MM.1S (cell line): ENCODE results near the gene RAB3GAP2.

Experiments
- DNase-seq: peaks from one replicate; pipeline ENCODE4 v3.0.0-alpha.2; 2015
- H2AFZ ChIP-seq: fragments of 300-600 bp; sonication (generic); 2 replicates; pipeline ENCODE4 v1.6.0; 2016; ENCODE audit warnings: antibody characterized with exemption, low read length
- H3F3A ChIP-seq: fragments of 300-600 bp; sonication (generic); 2 replicates; pipeline ENCODE4 v1.6.1; 2016; ENCODE audit warnings: mild to moderate bottlenecking, antibody characterized with exemption, low read length, moderate library complexity, mixed read lengths; ENCODE audit not compliant: insufficient read depth
- H3K27ac ChIP-seq: fragments of 300-600 bp; sonication (generic); 2 replicates; pipeline ENCODE4 v1.5.1; 2016; ENCODE audit warnings: mild to moderate bottlenecking, low read length
- H3K27me3 ChIP-seq: fragments of 300-600 bp; sonication (generic); replicated peaks from 2 replicates; pipeline ENCODE4 v1.6.0; 2016; ENCODE audit warnings: low read length; ENCODE audit not compliant: insufficient read depth
- H3K36me3 ChIP-seq: fragments of 300-600 bp; sonication (generic); replicated peaks from 2 replicates; pipeline ENCODE4 v1.6.1; 2016; ENCODE audit warnings: mild to moderate bottlenecking, low read length, mixed read lengths; ENCODE audit not compliant: insufficient read depth
- H3K4me1 ChIP-seq: fragments of 300-600 bp; sonication (generic); 2 replicates; pipeline ENCODE4 v1.6.1; 2016; ENCODE audit warnings: low read length, mixed read lengths
- H3K4me2 ChIP-seq: fragments of 300-600 bp; sonication (generic); 2 replicates; pipeline ENCODE4 v1.6.0; 2016; ENCODE audit warnings: low read depth, low read length
- H3K4me3 ChIP-seq: fragments of 300-600 bp; sonication (generic); 2 replicates; pipeline ENCODE4 v1.5.1; 2016; ENCODE audit warnings: low read length, mixed read lengths
- H3K79me2 ChIP-seq: fragments of 300-600 bp; sonication (generic); 2 replicates; pipeline ENCODE4 v1.6.1; 2016; ENCODE audit warnings: mixed run types, low read length, mixed read lengths
- H3K9ac ChIP-seq: fragments of 300-600 bp; sonication (generic); 2 replicates; pipeline ENCODE4 v1.6.1; 2016; ENCODE audit warnings: low read length, mixed read lengths
- H3K9me2 ChIP-seq: fragments of 300-600 bp; sonication (generic); replicated peaks from 2 replicates; pipeline ENCODE4 v1.6.1; 2016; ENCODE audit warnings: mild to moderate bottlenecking, low read length, mixed read lengths; ENCODE audit not compliant: insufficient read depth
- H3K9me3 ChIP-seq: fragments of 300-600 bp; sonication (generic); replicated peaks from 2 replicates; pipeline ENCODE4 v1.6.1; 2016; ENCODE audit warnings: mild to moderate bottlenecking, low read length, mixed read lengths; ENCODE audit not compliant: insufficient read depth
- H4K20me1 ChIP-seq: fragments of 300-600 bp; sonication (generic); 2 replicates; pipeline ENCODE4 v1.6.1; 2016; ENCODE audit warnings: mild to moderate bottlenecking, low read length, moderate library complexity, mixed read lengths; ENCODE audit not compliant: insufficient read depth
- EZH2 ChIP-seq: fragments of 300-600 bp; sonication (generic); optimal IDR thresholded peaks from 2 replicates; pipeline ENCODE3; 2017; ENCODE audit warnings: low read depth, mild to moderate bottlenecking, antibody characterized with exemption, low read length, mixed read lengths
- EZH2phosphoT487 ChIP-seq: fragments of 300-600 bp; sonication (generic); IDR thresholded peaks from 2 replicates; pipeline ENCODE4 v1.6.1; 2018; ENCODE audit warnings: antibody characterized with exemption, low read length
- TF ChIP-seq, protein P1 (sequence below): fragments of 300-600 bp; sonication (generic); IDR thresholded peaks from 2 replicates; pipeline ENCODE4 v1.5.1; 2016; ENCODE audit warnings: antibody characterized with exemption, low read length, mixed read lengths

The RAB3GAP2 gene

DNA sequence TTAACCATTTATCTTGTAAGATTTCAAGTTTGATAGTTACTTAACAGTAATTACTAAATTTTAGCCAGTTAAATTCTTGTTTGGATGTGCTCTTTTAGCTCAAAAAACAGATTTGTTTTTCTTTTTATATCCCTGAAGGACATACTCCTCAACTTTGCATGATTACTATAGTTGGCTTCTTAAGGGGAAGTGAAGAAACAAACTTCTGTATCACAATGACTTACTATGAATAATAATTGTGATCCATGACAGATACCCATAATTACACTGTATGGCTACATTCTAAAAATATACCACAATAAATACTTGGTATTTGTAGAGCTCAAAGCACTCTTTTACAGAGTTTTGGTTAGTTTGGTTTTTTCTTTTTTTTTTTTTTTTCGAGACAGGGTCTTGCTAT, 122.5 kb downstream of the RAB3GAP2 start:
- Histone ChIP-seq H2AFZ (no peak overlapping the region), H3K9me3 (no peaks in the 10 kb centered on the region), H3K79me2 (no peaks in the 10 kb centered on the region), H3K36me3 (no peaks in the 10 kb centered on the region), H3K4me1 (no peaks in the 10 kb centered on the region), H4K20me1 (no peaks in the 10 kb centered on the region), H3K4me3 (no peak overlapping the region), H3F3A (no peaks in the 10 kb centered on the region), H3K27ac (no peak overlapping the region), H3K9ac (no peak overlapping the region), H3K9me2 (no peaks in the 10 kb centered on the region), H3K4me2 (no peak overlapping the region), H3K27me3 (no peaks in the 10 kb centered on the region)
- DNase-seq: no peak
- TF ChIP-seq, protein P1, sequence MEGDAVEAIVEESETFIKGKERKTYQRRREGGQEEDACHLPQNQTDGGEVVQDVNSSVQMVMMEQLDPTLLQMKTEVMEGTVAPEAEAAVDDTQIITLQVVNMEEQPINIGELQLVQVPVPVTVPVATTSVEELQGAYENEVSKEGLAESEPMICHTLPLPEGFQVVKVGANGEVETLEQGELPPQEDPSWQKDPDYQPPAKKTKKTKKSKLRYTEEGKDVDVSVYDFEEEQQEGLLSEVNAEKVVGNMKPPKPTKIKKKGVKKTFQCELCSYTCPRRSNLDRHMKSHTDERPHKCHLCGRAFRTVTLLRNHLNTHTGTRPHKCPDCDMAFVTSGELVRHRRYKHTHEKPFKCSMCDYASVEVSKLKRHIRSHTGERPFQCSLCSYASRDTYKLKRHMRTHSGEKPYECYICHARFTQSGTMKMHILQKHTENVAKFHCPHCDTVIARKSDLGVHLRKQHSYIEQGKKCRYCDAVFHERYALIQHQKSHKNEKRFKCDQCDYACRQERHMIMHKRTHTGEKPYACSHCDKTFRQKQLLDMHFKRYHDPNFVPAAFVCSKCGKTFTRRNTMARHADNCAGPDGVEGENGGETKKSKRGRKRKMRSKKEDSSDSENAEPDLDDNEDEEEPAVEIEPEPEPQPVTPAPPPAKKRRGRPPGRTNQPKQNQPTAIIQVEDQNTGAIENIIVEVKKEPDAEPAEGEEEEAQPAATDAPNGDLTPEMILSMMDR: no peak
- TF ChIP-seq EZH2 (no peak), EZH2phosphoT487 (no peak)

DNA sequence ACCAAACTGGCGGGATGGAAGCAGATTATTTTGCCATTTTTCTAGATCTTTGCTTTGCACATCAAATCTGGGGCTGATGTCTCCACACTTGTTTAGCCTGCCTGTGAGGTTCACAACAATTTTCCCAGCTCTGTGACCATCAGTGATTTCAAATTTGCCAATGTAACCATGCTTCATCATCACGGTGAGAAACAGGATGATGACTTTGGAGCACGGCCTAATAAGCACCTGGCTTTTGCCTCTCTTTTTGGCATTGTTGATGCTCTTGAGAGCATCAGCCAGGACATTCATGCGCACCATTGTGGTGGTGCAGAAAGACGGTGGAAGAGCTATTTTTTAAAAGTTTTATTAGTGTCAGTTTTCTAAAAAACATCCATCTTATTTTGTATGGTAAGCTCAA, 128.2 kb downstream of the RAB3GAP2 start:
- H3K27me3 ChIP-seq: no peaks in the 10 kb centered on the region
- no peaks in the 10 kb centered on the region for H3K36me3 ChIP-seq
- TF ChIP-seq EZH2phosphoT487 (no peak), EZH2 (no peak)
- TF ChIP-seq, protein P1: no peak
- H3K4me1 ChIP-seq: no peaks in the 10 kb centered on the region
- H3K9ac ChIP-seq: no peak overlapping the region
- no peak overlapping the region for H3K4me2 ChIP-seq
- H3F3A ChIP-seq: no peaks in the 10 kb centered on the region
- no peak overlapping the region for H3K27ac ChIP-seq
- H3K9me2 ChIP-seq: no peaks in the 10 kb centered on the region
- H3K79me2 ChIP-seq: no peaks in the 10 kb centered on the region
- no peak overlapping the region for H3K4me3 ChIP-seq
- H2AFZ ChIP-seq: no peak overlapping the region
- H3K9me3 ChIP-seq: no peaks in the 10 kb centered on the region
- no peak for DNase-seq
- no peaks in the 10 kb centered on the region for H4K20me1 ChIP-seq

DNA sequence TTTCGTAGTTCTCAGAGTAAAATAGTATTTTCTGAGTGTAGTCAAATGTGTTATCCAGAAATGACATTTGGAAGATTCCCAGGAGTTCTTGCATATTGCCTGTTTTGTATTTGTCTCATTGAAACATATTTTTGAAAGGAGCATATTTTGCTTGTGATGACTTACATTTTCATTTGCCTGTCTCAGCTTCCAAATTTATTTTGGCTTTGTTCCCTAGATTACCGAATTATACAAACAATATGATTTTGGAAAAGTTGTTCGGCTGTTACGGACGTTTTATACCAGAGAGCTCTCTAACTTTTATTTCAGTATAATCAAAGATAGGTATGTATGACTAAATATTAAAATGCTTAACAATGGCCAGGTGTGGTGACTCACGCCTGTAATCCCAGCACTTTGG, 132.3 kb downstream of the RAB3GAP2 start:
- no peaks in the 10 kb centered on the region for H4K20me1 ChIP-seq
- H3F3A ChIP-seq: no peaks in the 10 kb centered on the region
- no peak for DNase-seq
- H3K4me2 ChIP-seq: no peak overlapping the region
- no peak overlapping the region for H2AFZ ChIP-seq
- no peaks in the 10 kb centered on the region for H3K4me1 ChIP-seq
- no peaks in the 10 kb centered on the region for H3K9me3 ChIP-seq
- H3K9ac ChIP-seq: no peak overlapping the region
- H3K27me3 ChIP-seq: no peaks in the 10 kb centered on the region
- no peak overlapping the region for H3K4me3 ChIP-seq
- H3K9me2 ChIP-seq: no peaks in the 10 kb centered on the region
- no peaks in the 10 kb centered on the region for H3K36me3 ChIP-seq
- TF ChIP-seq EZH2 (no peak), EZH2phosphoT487 (no peak)
- TF ChIP-seq, protein P1: no peak
- H3K27ac ChIP-seq: no peak overlapping the region
- no peaks in the 10 kb centered on the region for H3K79me2 ChIP-seq
